SU-DHL-6 (cell line): Measurements from ENCODE around the gene SH3PXD2B.

Experiments used
- H2AFZ ChIP-seq: fragments of 200-600 bp; sonication (generic); 2 replicates; pipeline ENCODE4 v1.6.1; 2014; ENCODE audit warnings: low read depth, mild to moderate bottlenecking, moderate library complexity, mixed read lengths, antibody characterized with exemption, low read length; ENCODE audit not compliant: severe bottlenecking
- H3F3A ChIP-seq: fragments of 200-600 bp; shearing (Covaris generic); 2 replicates; pipeline ENCODE4 v1.6.0; 2016; ENCODE audit warnings: antibody characterized with exemption, mild to moderate bottlenecking; ENCODE audit not compliant: insufficient read depth
- H3K27ac ChIP-seq: fragments of 200-600 bp; sonication (generic); 2 replicates; pipeline ENCODE4 v1.5.1; 2016; ENCODE audit warnings: low read depth, mild to moderate bottlenecking, low read length, moderate library complexity, mixed read lengths
- H3K27me3 ChIP-seq: fragments of 200-600 bp; sonication (generic), shearing (Covaris generic); 2 replicates; pipeline ENCODE4 v1.6.0; 2014; ENCODE audit warnings: mild to moderate bottlenecking, low read length
- H3K36me3 ChIP-seq: fragments of 200-600 bp; sonication (generic); 2 replicates; pipeline ENCODE4 v1.6.1; 2014; ENCODE audit warnings: mild to moderate bottlenecking, low read length, mixed read lengths
- H3K4me2 ChIP-seq: fragments of 300-600, 200-600 bp; shearing (Covaris generic), sonication (generic); 2 replicates; pipeline ENCODE4 v1.6.0; 2014; ENCODE audit warnings: low read length, low read depth, mild to moderate bottlenecking; ENCODE audit not compliant: poor library complexity, severe bottlenecking
- H3K4me3 ChIP-seq: fragments of 200-600 bp; sonication (generic); 2 replicates; pipeline ENCODE4 v1.5.1; 2014; ENCODE audit warnings: antibody characterized with exemption, low read length, mild to moderate bottlenecking, mixed read lengths; ENCODE audit not compliant: insufficient read depth, poor library complexity, severe bottlenecking
- H3K79me2 ChIP-seq: fragments of 200-600 bp; sonication (generic); 2 replicates; pipeline ENCODE4 v1.6.1; 2014; ENCODE audit warnings: mild to moderate bottlenecking, low read length, moderate library complexity; ENCODE audit not compliant: insufficient read depth
- H3K9ac ChIP-seq: fragments of 200-600 bp; sonication (generic); 2 replicates; pipeline ENCODE4 v1.7.0; 2014; ENCODE audit warnings: mild to moderate bottlenecking, low read length
- H3K9me2 ChIP-seq: fragments of 200-600 bp; sonication (generic); replicated peaks from 2 replicates; pipeline ENCODE4 v1.6.1; 2014; ENCODE audit warnings: low read length; ENCODE audit not compliant: insufficient read depth
- H3K9me3 ChIP-seq: fragments of 200-600 bp; sonication (generic); 2 replicates; pipeline ENCODE4 v1.6.1; 2014; ENCODE audit warnings: low read length, mixed read lengths; ENCODE audit not compliant: insufficient read depth
- H4K20me1 ChIP-seq: fragments of 200-600 bp; sonication (generic); 2 replicates; pipeline ENCODE4 v1.6.1; 2014; ENCODE audit warnings: low read depth, mild to moderate bottlenecking, antibody characterized with exemption, low read length, moderate library complexity, mixed read lengths
- EZH2phosphoT487 ChIP-seq: fragments of 200-600 bp; sonication (generic), shearing (Covaris generic); conservative IDR thresholded peaks from 2 replicates; pipeline ENCODE4 v1.6.1; 2018; ENCODE audit warnings: mild to moderate bottlenecking, antibody characterized with exemption, low read length, moderate library complexity, mixed read lengths
- TF ChIP-seq, protein P1 (sequence below): fragments of 200-600 bp; sonication (generic); IDR thresholded peaks from one replicate; pipeline ENCODE4 v1.5.1; 2017; ENCODE audit warnings: antibody characterized with exemption, mild to moderate bottlenecking, low read length, moderate library complexity; ENCODE audit not compliant: insufficient read depth, poor library complexity, severe bottlenecking

SH3PXD2B gene

DNA sequence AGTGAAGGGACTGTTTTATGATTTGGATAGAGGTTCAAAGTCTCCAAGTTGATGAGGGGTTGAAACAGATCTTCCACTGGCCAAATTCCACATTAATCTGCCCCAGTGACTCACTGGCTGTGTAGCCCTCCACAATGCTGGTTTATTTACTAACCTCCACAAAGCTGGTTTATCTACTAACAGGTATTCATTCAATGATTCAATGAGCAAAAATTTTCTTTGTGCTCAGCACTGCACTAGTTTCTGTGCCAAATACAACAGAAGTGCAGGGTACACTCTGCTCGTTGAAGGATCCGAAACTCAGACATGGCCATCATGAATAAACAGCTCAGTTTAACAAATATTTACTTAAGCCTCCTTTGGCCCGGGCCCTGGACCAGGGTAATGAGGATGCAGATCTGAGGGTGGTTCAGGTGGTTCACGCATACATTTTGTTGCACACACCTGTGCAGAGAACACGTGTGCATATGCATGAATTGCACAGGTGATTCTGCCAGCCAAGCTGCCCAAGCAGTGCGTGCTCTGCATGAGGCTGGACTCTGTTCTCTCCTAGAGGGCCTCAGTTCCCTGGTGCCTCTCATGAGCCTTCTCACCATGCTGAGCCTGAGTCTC is 71.0 kb downstream of the SH3PXD2B start:
- no peak overlapping the region for H3K4me2 ChIP-seq
- no peaks in the 10 kb centered on the region for H3F3A ChIP-seq
- no peaks in the 10 kb centered on the region for H3K9me2 ChIP-seq
- peaks cover 3% of the 10 kb centered on the region; the same call in 1 of the 2 replicates for H3K27me3 ChIP-seq
- no peak overlapping the region for H3K27ac ChIP-seq
- H2AFZ ChIP-seq, result no peak overlapping the region
- H3K9ac ChIP-seq, result no peak overlapping the region
- H3K4me3 ChIP-seq, result no peak overlapping the region
- H4K20me1 ChIP-seq, result no peaks in the 10 kb centered on the region
- TF ChIP-seq, protein P1, sequence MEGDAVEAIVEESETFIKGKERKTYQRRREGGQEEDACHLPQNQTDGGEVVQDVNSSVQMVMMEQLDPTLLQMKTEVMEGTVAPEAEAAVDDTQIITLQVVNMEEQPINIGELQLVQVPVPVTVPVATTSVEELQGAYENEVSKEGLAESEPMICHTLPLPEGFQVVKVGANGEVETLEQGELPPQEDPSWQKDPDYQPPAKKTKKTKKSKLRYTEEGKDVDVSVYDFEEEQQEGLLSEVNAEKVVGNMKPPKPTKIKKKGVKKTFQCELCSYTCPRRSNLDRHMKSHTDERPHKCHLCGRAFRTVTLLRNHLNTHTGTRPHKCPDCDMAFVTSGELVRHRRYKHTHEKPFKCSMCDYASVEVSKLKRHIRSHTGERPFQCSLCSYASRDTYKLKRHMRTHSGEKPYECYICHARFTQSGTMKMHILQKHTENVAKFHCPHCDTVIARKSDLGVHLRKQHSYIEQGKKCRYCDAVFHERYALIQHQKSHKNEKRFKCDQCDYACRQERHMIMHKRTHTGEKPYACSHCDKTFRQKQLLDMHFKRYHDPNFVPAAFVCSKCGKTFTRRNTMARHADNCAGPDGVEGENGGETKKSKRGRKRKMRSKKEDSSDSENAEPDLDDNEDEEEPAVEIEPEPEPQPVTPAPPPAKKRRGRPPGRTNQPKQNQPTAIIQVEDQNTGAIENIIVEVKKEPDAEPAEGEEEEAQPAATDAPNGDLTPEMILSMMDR, result no peak
- no peak for TF ChIP-seq EZH2phosphoT487
- no peaks in the 10 kb centered on the region for H3K79me2 ChIP-seq
- H3K36me3 ChIP-seq, result no peaks in the 10 kb centered on the region
- H3K9me3 ChIP-seq, result no peaks in the 10 kb centered on the region

DNA sequence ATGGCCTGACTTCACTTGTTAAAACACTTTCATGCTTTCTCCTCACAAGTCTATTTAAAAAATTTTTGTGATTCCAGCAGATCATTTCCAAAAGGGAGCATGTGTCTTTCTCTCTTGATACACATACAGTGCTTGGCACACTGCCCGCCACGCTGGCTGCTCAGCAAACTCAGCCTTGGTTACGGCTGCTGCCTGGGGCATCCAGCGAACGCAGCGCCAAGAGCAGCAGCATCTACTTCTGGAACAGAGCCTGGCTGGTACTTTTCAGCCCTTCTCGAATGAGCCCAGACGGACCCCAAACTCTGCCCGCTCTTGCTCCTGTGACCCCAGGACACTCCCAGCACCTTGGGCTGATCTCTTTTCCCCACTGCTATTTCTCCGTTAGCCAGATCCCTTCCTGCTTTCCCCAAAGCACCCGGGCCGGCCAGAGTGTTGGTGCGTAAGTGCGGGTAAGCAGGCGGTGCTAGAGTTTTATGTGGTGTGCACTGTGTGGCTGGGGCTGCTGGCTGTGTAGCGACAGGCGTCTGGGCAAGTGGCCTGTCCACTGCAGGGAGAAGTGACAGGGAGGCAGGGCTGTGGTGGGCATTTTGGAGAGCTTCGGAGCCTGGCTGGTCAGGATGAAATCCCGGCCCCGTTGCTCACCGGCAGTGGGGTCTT is 73.2 kb downstream of the SH3PXD2B start:
- H3K4me3 ChIP-seq, result no peak overlapping the region
- no peaks in the 10 kb centered on the region for H3K9me2 ChIP-seq
- H3K27ac ChIP-seq, result no peak overlapping the region
- H3K27me3 ChIP-seq, result peaks cover 3% of the 10 kb centered on the region; the same call in 1 of the 2 replicates
- no peak overlapping the region for H2AFZ ChIP-seq
- no peaks in the 10 kb centered on the region for H3K36me3 ChIP-seq
- no peaks in the 10 kb centered on the region for H3F3A ChIP-seq
- H4K20me1 ChIP-seq, result no peaks in the 10 kb centered on the region
- H3K9me3 ChIP-seq, result no peaks in the 10 kb centered on the region
- TF ChIP-seq, protein P1, result no peak
- no peak for TF ChIP-seq EZH2phosphoT487
- H3K79me2 ChIP-seq, result no peaks in the 10 kb centered on the region
- H3K4me2 ChIP-seq, result no peak overlapping the region
- H3K9ac ChIP-seq, result no peak overlapping the region

DNA sequence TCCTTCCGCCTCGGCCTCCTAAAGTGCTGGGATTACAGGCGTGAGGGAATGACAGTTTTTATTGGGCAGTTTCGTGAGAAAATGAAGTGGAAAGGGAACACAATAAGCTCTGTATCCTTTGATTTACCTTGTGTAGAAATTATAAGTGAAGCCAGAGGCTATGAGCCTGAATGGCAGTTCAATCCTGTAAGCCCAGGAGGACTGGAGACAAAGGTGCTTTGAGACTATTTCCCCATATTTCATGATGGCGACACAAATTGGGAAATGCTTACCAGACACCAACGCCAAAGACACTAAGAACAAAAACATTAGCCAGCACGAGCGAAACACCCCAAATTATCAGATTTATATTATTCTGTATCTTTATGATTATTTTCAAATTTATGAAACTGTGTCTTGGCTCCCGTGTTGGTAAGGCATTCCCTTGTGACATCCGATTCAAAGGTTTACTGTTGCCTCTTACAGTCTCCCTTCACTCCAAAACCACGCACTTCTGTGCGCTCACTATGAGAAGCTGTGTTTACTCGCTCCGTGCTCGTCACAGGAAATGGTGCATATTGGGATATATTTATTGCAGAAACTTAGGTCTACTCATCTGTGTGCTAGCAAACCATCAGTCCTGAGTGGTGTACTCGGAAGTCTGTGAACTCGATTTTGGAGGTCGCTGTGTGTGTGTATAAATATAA is 73.9 kb downstream of the SH3PXD2B start:
- no peaks in the 10 kb centered on the region for H4K20me1 ChIP-seq
- H2AFZ ChIP-seq, result no peak overlapping the region
- H3F3A ChIP-seq, result no peaks in the 10 kb centered on the region
- H3K27me3 ChIP-seq, result peaks cover 3% of the 10 kb centered on the region; the same call in 1 of the 2 replicates
- H3K27ac ChIP-seq, result no peak overlapping the region
- no peaks in the 10 kb centered on the region for H3K9me2 ChIP-seq
- H3K9me3 ChIP-seq, result no peaks in the 10 kb centered on the region
- no peak overlapping the region for H3K9ac ChIP-seq
- H3K79me2 ChIP-seq, result no peaks in the 10 kb centered on the region
- no peak overlapping the region for H3K4me3 ChIP-seq
- H3K4me2 ChIP-seq, result no peak overlapping the region
- no peaks in the 10 kb centered on the region for H3K36me3 ChIP-seq
- TF ChIP-seq EZH2phosphoT487, result no peak
- TF ChIP-seq, protein P1, result no peak
